Stomach smooth muscle (tissue), 2 donors: ENCODE measurements around the gene CD4.

ENCODE experiments used
- H3K27ac ChIP-seq: one replicate; pipeline ENCODE4 v1.7.0; 2013; ENCODE audit warnings: mild to moderate bottlenecking, low read length, inconsistent platforms
- H3K27me3 ChIP-seq, 2 donors: one replicate each; pipeline ENCODE4 v1.7.0; 2013; ENCODE audit warnings: low read length in 2 of 2; ENCODE audit not compliant: insufficient read depth in 2 of 2, control insufficient read depth in 1 of 2
- H3K36me3 ChIP-seq, 2 donors: one replicate each; pipeline ENCODE4 v1.7.0; 2013; ENCODE audit warnings: low read length in 2 of 2; ENCODE audit not compliant: control insufficient read depth in 2 of 2, insufficient read depth in 2 of 2
- H3K4me1 ChIP-seq: one replicate; pipeline ENCODE4 v1.7.0; 2013; ENCODE audit warnings: low read length; ENCODE audit not compliant: control insufficient read depth, insufficient read depth
- H3K4me3 ChIP-seq, 2 donors: one replicate each; pipeline ENCODE4 v1.7.0; 2013; ENCODE audit warnings: low read length in 2 of 2
- H3K9ac ChIP-seq, 2 donors: one replicate each; pipeline ENCODE4 v1.7.0; 2013; ENCODE audit warnings: low read length in 2 of 2, mild to moderate bottlenecking in 1 of 2
- H3K9me3 ChIP-seq, 2 donors: one replicate each; pipeline ENCODE4 v1.7.0; 2013; ENCODE audit warnings: low read length in 2 of 2; ENCODE audit not compliant: control insufficient read depth in 2 of 2
- donor health status: healthy.
- donor health status: Pancreatic carcinoma.

The CD4 gene

GRCh38 chr12:6830286-6830890 is 41.1 kb downstream of the CD4 start:
- peak overlapping the region in 1 of 2 donors; percentile 21 for H3K9ac ChIP-seq
- H3K4me3 ChIP-seq: peak overlapping the region in 1 of 2 donors; percentile 89

DNA sequence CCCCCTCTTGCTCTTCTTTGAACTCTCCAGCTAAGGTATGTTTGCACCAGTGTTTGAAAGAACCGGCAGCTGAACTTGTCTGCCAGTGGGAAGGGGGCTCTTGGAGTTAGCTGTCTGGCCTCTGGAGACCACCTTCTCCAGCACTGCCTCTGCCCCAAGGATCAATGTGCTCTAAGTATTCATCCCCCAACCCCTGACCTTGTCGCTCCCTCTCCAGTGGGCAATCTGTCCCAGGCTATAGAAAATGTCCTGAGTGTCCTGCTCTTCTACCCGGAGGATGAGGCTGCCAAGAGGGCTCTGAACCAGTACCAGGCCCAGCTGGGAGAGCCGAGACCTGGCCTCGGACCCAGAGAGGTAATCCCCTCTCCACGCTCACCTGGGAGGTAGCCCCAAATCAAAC is 41.7 kb downstream of the CD4 start:
- Histone ChIP-seq H3K4me3 (no peak overlapping the region), H3K9ac (no peak overlapping the region), H3K27me3 (no peaks in the 10 kb centered on the region), H3K9me3 (no peaks in the 10 kb centered on the region), H3K4me1 (peaks cover 21% of the 10 kb centered on the region), H3K27ac (no peak overlapping the region), H3K36me3 (peaks cover 12 to 22% of the 10 kb centered on the region in 2 donors)

More at GRCh38 chr12:6830286-6830890, 41.1 kb downstream of the CD4 start:
- H3K27me3 ChIP-seq: no peaks in the 10 kb centered on the region
- no peak overlapping the region for H3K27ac ChIP-seq
- no peaks in the 10 kb centered on the region for H3K9me3 ChIP-seq
- H3K4me1 ChIP-seq: peaks cover 27% of the 10 kb centered on the region
- peaks cover 12 to 22% of the 10 kb centered on the region in 2 donors for H3K36me3 ChIP-seq

DNA sequence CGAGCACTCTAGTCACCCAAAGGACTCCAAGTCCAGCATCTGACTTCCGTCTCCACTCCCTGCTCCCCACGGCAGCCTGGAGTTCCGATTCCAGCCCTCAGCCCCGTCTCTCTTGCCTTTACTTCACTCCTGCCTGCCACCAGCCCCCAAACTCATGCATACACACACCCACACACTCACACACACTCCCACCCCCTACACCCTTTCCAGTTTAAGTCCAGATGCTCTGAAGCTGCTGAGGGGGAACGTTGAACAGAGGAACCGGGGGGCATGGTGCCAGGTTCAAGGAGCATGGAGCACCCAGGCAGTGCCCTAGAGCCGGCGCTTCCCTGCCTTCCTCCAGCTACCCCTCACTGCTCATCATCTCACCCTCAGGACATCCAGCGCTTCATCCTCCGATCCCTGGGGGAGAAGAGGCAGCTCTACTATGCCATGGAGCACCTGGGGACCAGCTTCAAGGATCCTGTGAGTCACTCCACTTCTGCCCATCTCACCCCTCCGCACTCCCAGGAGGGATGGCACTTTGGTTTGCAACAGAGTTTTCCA is 42.2 kb downstream of the CD4 start:
- Histone ChIP-seq H3K9ac (no peak overlapping the region), H3K9me3 (no peaks in the 10 kb centered on the region), H3K4me1 (peaks cover 21% of the 10 kb centered on the region), H3K4me3 (no peak overlapping the region), H3K36me3 (peaks cover 12 to 23% of the 10 kb centered on the region in 2 donors), H3K27me3 (no peaks in the 10 kb centered on the region), H3K27ac (no peak overlapping the region)

DNA sequence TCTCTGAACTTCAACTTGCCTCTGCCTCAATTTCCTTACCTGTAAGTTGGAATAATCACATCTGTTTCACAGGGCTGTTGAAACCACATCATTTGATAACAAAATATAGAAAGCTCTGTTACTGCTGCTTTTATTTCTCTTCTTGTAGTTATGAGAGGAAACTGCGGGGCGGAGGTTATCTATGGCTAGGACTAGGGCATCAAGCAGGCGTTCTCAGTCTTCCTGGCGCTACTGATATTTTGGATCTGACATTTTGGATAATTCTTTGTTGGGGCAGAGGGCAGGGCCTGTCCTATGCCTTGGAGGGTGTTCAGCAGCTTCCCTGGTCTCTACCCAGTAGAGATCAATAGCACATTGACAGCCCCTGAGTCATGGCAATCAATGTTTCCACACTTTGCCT is 42.8 kb downstream of the CD4 start:
- Histone ChIP-seq H3K27me3 (no peaks in the 10 kb centered on the region), H3K4me3 (no peak overlapping the region), H3K4me1 (peaks cover 15% of the 10 kb centered on the region), H3K36me3 (peaks cover 12 to 27% of the 10 kb centered on the region in 2 donors), H3K9me3 (no peaks in the 10 kb centered on the region), H3K9ac (no peak overlapping the region), H3K27ac (no peak overlapping the region)

DNA sequence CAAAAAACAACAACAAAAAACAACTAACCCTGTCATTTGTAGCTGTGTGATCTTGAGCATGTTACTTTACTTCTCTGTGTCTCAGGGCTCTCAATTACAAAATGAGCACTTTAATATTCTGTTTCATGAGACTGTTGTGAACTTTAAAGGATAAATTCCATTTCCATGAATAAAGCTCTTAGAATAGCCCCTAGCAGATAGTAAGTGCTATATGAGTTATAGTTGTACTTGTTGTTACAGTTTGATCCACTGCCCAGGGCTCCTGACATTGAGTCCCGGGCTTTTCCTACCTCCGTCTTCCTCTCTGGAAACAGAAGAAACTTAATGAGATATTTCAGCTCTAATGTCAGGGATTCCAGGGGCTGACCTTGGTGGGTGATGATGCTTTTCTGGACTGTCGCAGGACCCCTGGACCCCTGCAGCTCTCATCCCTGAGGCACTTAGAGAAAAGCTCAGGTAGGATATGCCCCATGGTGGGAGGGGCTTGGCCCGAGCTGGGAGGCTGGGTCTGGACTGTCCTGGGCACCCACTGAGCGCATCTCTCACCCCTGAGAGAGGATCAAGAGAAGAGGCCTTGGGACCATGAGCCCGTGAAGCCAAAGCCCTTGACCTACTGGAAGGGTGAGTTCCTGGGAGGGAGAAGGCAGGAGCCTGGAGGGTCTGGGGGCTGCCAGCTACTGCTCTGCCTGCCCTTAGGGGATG is 44.0 kb downstream of the CD4 start:
- peaks cover 9% of the 10 kb centered on the region for H3K4me1 ChIP-seq
- peaks cover 18 to 39% of the 10 kb centered on the region in 2 donors for H3K36me3 ChIP-seq
- no peak overlapping the region for H3K4me3 ChIP-seq
- no peaks in the 10 kb centered on the region for H3K27me3 ChIP-seq
- no peaks in the 10 kb centered on the region for H3K9me3 ChIP-seq
- H3K9ac ChIP-seq: no peak overlapping the region
- H3K27ac ChIP-seq: no peak overlapping the region

GRCh38 chr12:6834254-6834653 is 44.9 kb downstream of the CD4 start:
- H3K4me1 ChIP-seq: peaks cover 9% of the 10 kb centered on the region
- no peak overlapping the region for H3K27ac ChIP-seq
- H3K9ac ChIP-seq: no peak overlapping the region
- H3K36me3 ChIP-seq: peaks cover 18 to 47% of the 10 kb centered on the region in 2 donors
- H3K4me3 ChIP-seq: no peak overlapping the region
- H3K9me3 ChIP-seq: no peaks in the 10 kb centered on the region
- H3K27me3 ChIP-seq: no peaks in the 10 kb centered on the region

GRCh38 chr12:6834873-6835272 is 45.5 kb downstream of the CD4 start:
- Histone ChIP-seq H3K4me1 (peaks cover 4% of the 10 kb centered on the region), H3K36me3 (peaks cover 18 to 49% of the 10 kb centered on the region in 2 donors), H3K27ac (no peak overlapping the region), H3K9ac (no peak overlapping the region), H3K9me3 (no peaks in the 10 kb centered on the region), H3K4me3 (no peak overlapping the region), H3K27me3 (no peaks in the 10 kb centered on the region)

- Histone ChIP-seq H3K36me3 (peaks cover 14 to 42% of the 10 kb centered on the region in 2 donors), H3K4me1 (no peaks in the 10 kb centered on the region), H3K9ac (no peak overlapping the region), H3K9me3 (no peaks in the 10 kb centered on the region), H3K27me3 (no peaks in the 10 kb centered on the region), H3K4me3 (no peak overlapping the region), H3K27ac (no peak overlapping the region)
Measured at GRCh38 chr12:6836851-6837250, 47.5 kb downstream of the CD4 start.

GRCh38 chr12:6837370-6838060 is 48.2 kb downstream of the CD4 start:
- Histone ChIP-seq H3K36me3 (peaks cover 10 to 38% of the 10 kb centered on the region in 2 donors), H3K27me3 (no peaks in the 10 kb centered on the region), H3K9ac (no peak overlapping the region), H3K27ac (no peak overlapping the region), H3K4me3 (no peak overlapping the region), H3K4me1 (no peaks in the 10 kb centered on the region), H3K9me3 (no peaks in the 10 kb centered on the region)

- H3K27ac ChIP-seq: no peak overlapping the region
- H3K4me3 ChIP-seq: no peak overlapping the region
- no peaks in the 10 kb centered on the region for H3K4me1 ChIP-seq
- H3K36me3 ChIP-seq: peaks cover 6 to 42% of the 10 kb centered on the region in 2 donors
- no peaks in the 10 kb centered on the region for H3K9me3 ChIP-seq
- no peak overlapping the region for H3K9ac ChIP-seq
- no peaks in the 10 kb centered on the region for H3K27me3 ChIP-seq
Measured at GRCh38 chr12:6838854-6839253, 49.5 kb downstream of the CD4 start.
